ENCODE results near the gene COMMD7.

The COMMD7 gene

GRCh38 chr20:32752458-32753250 lies 9.4 kb upstream of the COMMD7 start:
- H3K4me3 ChIP-seq (ENCODE audit: low read depth, low read length), result peak overlapping the region; percentile 27; the same call in 1 of the 2 replicates
- TF ChIP-seq CTCF (IDR thresholded peaks at IDR 0.05; ENCODE audit: low read depth, low read length), result no peak

- TF ChIP-seq CTCF (IDR thresholded peaks at IDR 0.05; ENCODE audit: low read depth, low read length), result no peak
- no peak overlapping the region for H3K4me3 ChIP-seq (ENCODE audit: low read depth, low read length)
These were observed 8.6 kb upstream of the COMMD7 start for GRCh38 chr20:32751702-32752457.

- H3K4me3 ChIP-seq (ENCODE audit: low read depth, low read length), result no peak overlapping the region
- no peak for TF ChIP-seq CTCF (IDR thresholded peaks at IDR 0.05; ENCODE audit: low read depth, low read length)
These were observed 8.0 kb upstream of the COMMD7 start for GRCh38 chr20:32751293-32751692.

GRCh38 chr20:32749914-32750637 lies 6.8 kb upstream of the COMMD7 start:
- H3K4me3 ChIP-seq (ENCODE audit: low read depth, low read length), result no peak overlapping the region
- no peak for TF ChIP-seq CTCF (IDR thresholded peaks at IDR 0.05; ENCODE audit: low read depth, low read length)

GRCh38 chr20:32742322-32743236 lies 688 bp downstream of the COMMD7 start:
- no peak for TF ChIP-seq CTCF (IDR thresholded peaks at IDR 0.05; ENCODE audit: low read depth, low read length)
- H3K4me3 ChIP-seq (ENCODE audit: low read depth, low read length), result peak overlapping the region; percentile 73

- TF ChIP-seq CTCF (IDR thresholded peaks at IDR 0.05; ENCODE audit: low read depth, low read length), result no peak
These were observed 2.1 kb downstream of the COMMD7 start for GRCh38 chr20:32741151-32741550.

More at GRCh38 chr20:32741151-32741550, 2.1 kb downstream of the COMMD7 start:
- H3K4me3 ChIP-seq (ENCODE audit: low read depth, low read length), result no peak overlapping the region

Measured in WI38 (cell line).